GM18507 (cell line): ENCODE results near the gene TNFRSF13B.
"Not testable (repeated sequence)": the region's sequence is repeated elsewhere in the genome, so short reads cannot be mapped to it uniquely, and the experiment has no call there.

Experiments used
- DNase-seq: peaks from one replicate; pipeline ENCODE4 v3.0.0; 2011; ENCODE audit warnings: low read depth; ENCODE audit not compliant: insufficient read length; ENCODE audit errors: extremely low spot score
- FAIRE-seq: peaks from 2 replicates; lab custom pipeline; 2011; peaks lifted over from hg19 to GRCh38; lab: Jason Lieb, UNC

The TNFRSF13B gene

GRCh38 chr17:16920628-16921020 is 51.3 kb downstream of the TNFRSF13B start:
- FAIRE-seq (no peak), DNase-seq (no peak)

GRCh38 chr17:16919663-16920627 is 52.0 kb downstream of the TNFRSF13B start:
- DNase-seq (no peak), FAIRE-seq (no peak)

GRCh38 chr17:16918443-16918842 is 53.5 kb downstream of the TNFRSF13B start:
- no peak for DNase-seq
- no peak for FAIRE-seq

GRCh38 chr17:16917671-16918394 is 54.1 kb downstream of the TNFRSF13B start:
- FAIRE-seq (no peak), DNase-seq (no peak)

GRCh38 chr17:16916557-16916920 is 55.4 kb downstream of the TNFRSF13B start:
- FAIRE-seq (no peak), DNase-seq (no peak)

GRCh38 chr17:16915752-16916556 is 56.0 kb downstream of the TNFRSF13B start:
- FAIRE-seq = peak; percentile 74

GRCh38 chr17:16913463-16913862 is 58.5 kb downstream of the TNFRSF13B start:
- no peak for FAIRE-seq
- DNase-seq = no peak

More at GRCh38 chr17:16915752-16916556, 56.0 kb downstream of the TNFRSF13B start:
- peak; percentile 70 for DNase-seq

- FAIRE-seq (no peak), DNase-seq (no peak)
Measured at GRCh38 chr17:16912021-16912962, 59.6 kb downstream of the TNFRSF13B start.

- FAIRE-seq = no peak
- DNase-seq = no peak
Measured at GRCh38 chr17:16911141-16911937, 60.6 kb downstream of the TNFRSF13B start.

GRCh38 chr17:16910341-16910740 is 61.6 kb downstream of the TNFRSF13B start:
- DNase-seq (no peak), FAIRE-seq (no peak)

GRCh38 chr17:16909472-16910246 is 62.3 kb downstream of the TNFRSF13B start:
- DNase-seq (no peak), FAIRE-seq (peak; percentile 61)

- FAIRE-seq (no peak), DNase-seq (no peak)
Measured at GRCh38 chr17:16908273-16908672, 63.6 kb downstream of the TNFRSF13B start.

GRCh38 chr17:16906680-16907079 is 65.2 kb downstream of the TNFRSF13B start:
- DNase-seq (no peak), FAIRE-seq (no peak)

GRCh38 chr17:16905593-16906191 is 66.2 kb downstream of the TNFRSF13B start:
- no peak for FAIRE-seq

GRCh38 chr17:16903070-16903469 is 68.8 kb downstream of the TNFRSF13B start:
- DNase-seq, FAIRE-seq: not testable (repeated sequence)

More at GRCh38 chr17:16905593-16906191, 66.2 kb downstream of the TNFRSF13B start:
- DNase-seq = no peak

- FAIRE-seq (no peak), DNase-seq (no peak)
Measured at GRCh38 chr17:16900288-16900882, 71.5 kb downstream of the TNFRSF13B start.
